Epithelial cell of proximal tubule (primary cell): ENCODE results near the gene MC1R. TPM values are rescaled to one million over a fixed set of nuclear protein-coding genes. Genes with fewer than 3 reads are reported as not detected.

Experiments used
- DNase-seq: peaks from one replicate; pipeline ENCODE4 v3.0.0-alpha.2; 2011; ENCODE audit warnings: low read depth
- H3K4me3 ChIP-seq: 2 replicates; pipeline ENCODE4 v1.5.1; 2011; ENCODE audit warnings: low read depth, mild to moderate bottlenecking, low read length
- CTCF ChIP-seq: conservative IDR thresholded peaks from 2 replicates; pipeline ENCODE4 v1.5.1; 2012; ENCODE audit warnings: low read depth, mild to moderate bottlenecking, low read length
- total RNA-seq: library from RNA; depleted of rRNA; stranded (reverse); fragments of >200 nt; gene quantifications from 2 replicates; pipeline ENCODE4 v1.2.3, GENCODE V29; 2015

The MC1R gene
- total RNA-seq, 1 donor from 2014 or later: 2.5 TPM

- DNase-seq: peak; percentile 23
Observed at GRCh38 chr16:89917773-89918452, 749 bp upstream of the MC1R start.

GRCh38 chr16:89919535-89920406, 1.1 kb downstream of the MC1R start:
- no peak for DNase-seq
- H3K4me3 ChIP-seq: no peak overlapping the region
- TF ChIP-seq CTCF: no peak

More at GRCh38 chr16:89917773-89918452, 749 bp upstream of the MC1R start:
- peak overlapping the region; percentile 55 for H3K4me3 ChIP-seq
- no peak for TF ChIP-seq CTCF

GRCh38 chr16:89920723-89921122, 2.1 kb downstream of the MC1R start:
- DNase-seq: no peak
- H3K4me3 ChIP-seq: no peak overlapping the region
- TF ChIP-seq CTCF: no peak

GRCh38 chr16:89921131-89921701, 2.6 kb downstream of the MC1R start:
- no peak for TF ChIP-seq CTCF
- H3K4me3 ChIP-seq: peak overlapping the region; percentile 74
- no peak for DNase-seq

- DNase-seq: peak; percentile 33
- H3K4me3 ChIP-seq: peak overlapping the region; percentile 74
- no peak for TF ChIP-seq CTCF
Observed at GRCh38 chr16:89921702-89922476, 3.2 kb downstream of the MC1R start.

- no peak for TF ChIP-seq CTCF
- DNase-seq: peak; percentile 43
- peak overlapping the region; percentile 74 for H3K4me3 ChIP-seq
Observed at GRCh38 chr16:89922477-89922883, 3.8 kb downstream of the MC1R start.
